PC-9 (cell line): Measurements from ENCODE around the gene TIRAP. TPM values are rescaled to one million over a fixed set of nuclear protein-coding genes. Genes with fewer than 3 reads are reported as not detected.

Source experiments
- BruUV-seq: library from RNA; stranded (reverse); fragments of 400-500 nt; replicated peaks from 2 replicates; lab custom pipeline; 2021; lab: Mats Ljungman, UMichigan
- CTCF ChIA-PET: fragments of 300-600 bp; sonication (Branson Sonifier 250); formaldehyde crosslinking; loops from one replicate; lab custom pipeline; 2022; ENCODE audit warnings: antibody characterized with exemption; lab: Charles Lee
- POLR2A ChIA-PET: fragments of 300-600 bp; sonication (Branson Sonifier 250); formaldehyde crosslinking; loops from one replicate; lab custom pipeline; 2022; ENCODE audit warnings: antibody characterized with exemption; ENCODE audit not compliant: unreplicated experiment; lab: Charles Lee
- DNase-seq, 2 experiments: peaks; one replicate each; pipeline versions ENCODE4 v3.0.0 to v3.0.0-alpha.2; 2015 to 2022; ENCODE audit warnings: mixed read lengths in 1 of 2
- H2AFZ ChIP-seq: fragments of 200-600 bp; sonication (generic); 2 replicates; pipeline ENCODE4 v1.8.1; 2017; ENCODE audit warnings: antibody characterized with exemption
- H3F3A ChIP-seq: fragments of 200-600 bp; sonication (generic); 2 replicates; pipeline ENCODE4 v1.8.1; 2017; ENCODE audit warnings: antibody characterized with exemption, mild to moderate bottlenecking, low read depth; ENCODE audit not compliant: insufficient read depth
- H3K27ac ChIP-seq: fragments of 200-600 bp; sonication (generic); 2 replicates; pipeline ENCODE4 v1.6.1; 2016; ENCODE audit warnings: mixed run types
- H3K27me3 ChIP-seq: fragments of 200-600 bp; sonication (generic); 2 replicates; pipeline ENCODE4 v1.6.1; 2016; ENCODE audit warnings: low read depth, mixed run types; ENCODE audit not compliant: insufficient read depth
- H3K36me3 ChIP-seq: fragments of 200-600 bp; sonication (generic); 2 replicates; pipeline ENCODE4 v1.6.1; 2016; ENCODE audit warnings: low read depth, mixed run types
- H3K4me1 ChIP-seq: fragments of 200-600 bp; sonication (generic); replicated peaks from 2 replicates; pipeline ENCODE4 v1.6.1; 2016; ENCODE audit warnings: mixed run types; ENCODE audit not compliant: insufficient read depth
- H3K4me2 ChIP-seq: fragments of 200-600 bp; sonication (generic); 2 replicates; pipeline ENCODE4 v1.6.1; 2017; ENCODE audit warnings: mixed run types
- H3K4me3 ChIP-seq: fragments of 200-600 bp; sonication (generic); 2 replicates; pipeline ENCODE4 v1.6.1; 2016; ENCODE audit warnings: mixed run types
- H3K79me2 ChIP-seq: fragments of 200-600 bp; sonication (generic); 2 replicates; pipeline ENCODE4 v1.6.1; 2017; ENCODE audit warnings: low read depth, mixed run types
- H3K9me2 ChIP-seq: fragments of 200-600 bp; sonication (generic); 2 replicates; pipeline ENCODE4 v1.8.1; 2017; ENCODE audit warnings: mild to moderate bottlenecking; ENCODE audit not compliant: insufficient read depth
- H3K9me3 ChIP-seq: fragments of 200-600 bp; sonication (generic); 2 replicates; pipeline ENCODE4 v1.8.1; 2016; ENCODE audit warnings: low read depth; ENCODE audit not compliant: insufficient read depth
- H4K20me1 ChIP-seq: fragments of 200-600 bp; sonication (generic); 2 replicates; pipeline ENCODE4 v1.8.1; 2017; ENCODE audit not compliant: insufficient read depth
- EZH2 ChIP-seq: fragments of 200-600 bp; sonication (generic); IDR thresholded peaks from 2 replicates; pipeline ENCODE4 v1.8.0; 2017; ENCODE audit warnings: antibody characterized with exemption, low read depth
- intact Hi-C: fragments of 100-400 bp; cut with micrococcal nuclease; formaldehyde crosslinking; loops from one replicate; pipeline ENCODE4 v1.10.0; 2022; ENCODE audit not compliant: unreplicated experiment
- total RNA-seq: library from RNA; stranded (reverse); gene quantifications from 2 replicates; pipeline ENCODE4 v1.2.3, GENCODE V29; 2021
- TF ChIP-seq, protein P1 (sequence below): fragments of 200-600 bp; sonication (generic); conservative IDR thresholded peaks from 2 replicates; pipeline ENCODE4 v1.6.1; 2017; ENCODE audit warnings: mixed run types, antibody characterized with exemption, mild to moderate bottlenecking, moderate library complexity

The TIRAP gene
- total RNA-seq, 1 experiment from 2014 or later = 12.7 TPM

DNA sequence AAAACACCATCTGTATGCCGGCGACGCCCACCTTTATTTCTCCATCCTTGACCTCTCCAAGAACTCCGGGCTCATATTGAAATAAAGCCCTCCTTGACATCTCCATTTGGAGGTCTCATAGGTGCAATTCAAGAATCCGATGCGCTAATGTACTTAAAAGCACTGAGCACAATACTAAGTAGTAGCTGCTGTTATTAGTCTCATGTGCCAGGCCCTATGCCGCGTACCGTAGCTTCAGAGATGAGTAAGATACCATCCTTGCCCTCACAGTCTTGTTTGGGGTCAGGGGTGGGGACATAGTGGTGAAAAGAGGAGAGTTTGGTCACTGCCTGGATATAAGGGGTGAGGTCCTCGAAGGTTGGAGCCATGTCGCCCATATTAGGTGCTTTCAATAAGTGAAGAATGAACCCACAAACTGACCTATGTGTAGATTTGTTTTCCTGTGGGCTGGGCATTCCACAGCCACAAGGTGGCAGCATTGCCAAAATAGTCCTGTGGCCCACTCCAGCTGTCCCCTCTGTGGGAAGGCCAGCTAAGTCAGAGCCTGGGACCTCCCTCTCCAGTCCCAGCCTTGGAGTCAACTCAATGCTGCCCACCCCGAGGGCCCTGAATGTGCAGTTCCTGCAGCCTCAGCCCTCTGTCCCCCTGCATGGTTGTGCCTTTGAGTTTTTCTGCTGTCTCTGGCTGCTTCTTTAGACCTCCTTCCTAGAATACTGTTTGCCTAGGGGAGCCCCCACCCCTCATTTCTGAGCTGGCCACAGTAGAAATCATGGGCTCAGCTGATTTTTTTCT, 27.5 kb downstream of the TIRAP start:
- peak; percentile 65 to 73 for DNase-seq
- Histone ChIP-seq H3K9me3 (no peaks in the 10 kb centered on the region), H3K9me2 (no peaks in the 10 kb centered on the region), H4K20me1 (no peaks in the 10 kb centered on the region), H3K4me3 (no peak overlapping the region), H3K79me2 (no peaks in the 10 kb centered on the region), H3K4me2 (no peak overlapping the region), H3K36me3 (0 out of 2 replicates have a peak, but pooled peaks cover 5% of the 10 kb centered on the region), H3K27me3 (no peaks in the 10 kb centered on the region), H3K4me1 (peaks cover 3% of the 10 kb centered on the region; the same call in 1 of the 2 replicates), H3F3A (peaks cover 5% of the 10 kb centered on the region; the same call in 1 of the 2 replicates), H3K27ac (no peak overlapping the region), H2AFZ (no peak overlapping the region)
- ChIA-PET POLR2A (interaction anchor here (0.5 to 0.8 kb wide), 3 partner anchors 36 to 197 kb away, joined by 5 to 10 read pairs (median 6); partner anchors contain the start of gene ST3GAL4), CTCF (interaction anchor here (0.5 to 2.0 kb wide), 10 partner anchors 8 to 680 kb away, joined by 3 to 15 read pairs (median 8); partner anchors contain the start of gene ST3GAL4)
- BruUV-seq = no TSS peak
- intact Hi-C loops = loop anchor here (1.0 to 5.0 kb wide), 7 partner anchors 30 to 682 kb away; no protein-coding TSS in a partner anchor
- TF ChIP-seq EZH2 = no peak
- TF ChIP-seq, protein P1, sequence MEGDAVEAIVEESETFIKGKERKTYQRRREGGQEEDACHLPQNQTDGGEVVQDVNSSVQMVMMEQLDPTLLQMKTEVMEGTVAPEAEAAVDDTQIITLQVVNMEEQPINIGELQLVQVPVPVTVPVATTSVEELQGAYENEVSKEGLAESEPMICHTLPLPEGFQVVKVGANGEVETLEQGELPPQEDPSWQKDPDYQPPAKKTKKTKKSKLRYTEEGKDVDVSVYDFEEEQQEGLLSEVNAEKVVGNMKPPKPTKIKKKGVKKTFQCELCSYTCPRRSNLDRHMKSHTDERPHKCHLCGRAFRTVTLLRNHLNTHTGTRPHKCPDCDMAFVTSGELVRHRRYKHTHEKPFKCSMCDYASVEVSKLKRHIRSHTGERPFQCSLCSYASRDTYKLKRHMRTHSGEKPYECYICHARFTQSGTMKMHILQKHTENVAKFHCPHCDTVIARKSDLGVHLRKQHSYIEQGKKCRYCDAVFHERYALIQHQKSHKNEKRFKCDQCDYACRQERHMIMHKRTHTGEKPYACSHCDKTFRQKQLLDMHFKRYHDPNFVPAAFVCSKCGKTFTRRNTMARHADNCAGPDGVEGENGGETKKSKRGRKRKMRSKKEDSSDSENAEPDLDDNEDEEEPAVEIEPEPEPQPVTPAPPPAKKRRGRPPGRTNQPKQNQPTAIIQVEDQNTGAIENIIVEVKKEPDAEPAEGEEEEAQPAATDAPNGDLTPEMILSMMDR = peak; percentile 94

DNA sequence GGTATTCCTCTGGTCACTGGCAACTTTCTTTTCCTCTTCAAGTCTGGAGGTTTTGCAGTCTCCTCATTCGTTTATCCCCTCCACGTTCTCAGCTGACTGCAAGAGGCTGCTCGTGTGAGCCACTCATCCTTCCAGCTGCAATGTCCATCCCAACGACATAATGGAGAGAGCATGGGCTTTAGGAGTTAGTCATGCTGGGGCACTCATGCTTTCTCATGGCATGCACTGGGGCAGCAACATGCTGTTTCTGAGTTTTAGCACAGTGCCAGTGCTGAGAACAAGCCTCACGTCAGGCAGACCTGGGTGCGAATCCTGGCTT, 28.1 kb downstream of the TIRAP start:
- DNase-seq = no peak
- CTCF ChIA-PET = interaction anchor here (0.5 to 2.0 kb wide), 7 partner anchors 9 to 679 kb away, joined by 3 to 15 read pairs (median 8); partner anchors contain the start of gene ST3GAL4
- H3K9me2 ChIP-seq = no peaks in the 10 kb centered on the region
- no peak overlapping the region for H3K27ac ChIP-seq
- BruUV-seq = no TSS peak
- TF ChIP-seq, protein P1 = no peak
- TF ChIP-seq EZH2 = no peak
- POLR2A ChIA-PET = interaction anchor here (0.5 kb wide), 1 partner anchor 36 kb away, joined by 6 read pairs; no protein-coding TSS in a partner anchor
- no peaks in the 10 kb centered on the region for H4K20me1 ChIP-seq
- H3K27me3 ChIP-seq = no peaks in the 10 kb centered on the region
- peaks cover 3% of the 10 kb centered on the region; the same call in 1 of the 2 replicates for H3K4me1 ChIP-seq
- no peak overlapping the region for H3K4me2 ChIP-seq
- H3K9me3 ChIP-seq = no peaks in the 10 kb centered on the region
- no peak overlapping the region for H3K4me3 ChIP-seq
- H3K79me2 ChIP-seq = no peaks in the 10 kb centered on the region
- H2AFZ ChIP-seq = no peak overlapping the region
- 0 out of 2 replicates have a peak, but pooled peaks cover 5% of the 10 kb centered on the region for H3K36me3 ChIP-seq
- intact Hi-C loops = loop anchor here (1.0 to 5.0 kb wide), 7 partner anchors 30 to 681 kb away; no protein-coding TSS in a partner anchor
- peaks cover 5% of the 10 kb centered on the region; the same call in 1 of the 2 replicates for H3F3A ChIP-seq
